Measurements from ENCODE around the gene NID1. TPM values are rescaled to one million over a fixed set of nuclear protein-coding genes. Genes with fewer than 3 reads are reported as not detected.

Gene NID1
- total and polyA plus RNA-seq, 2 donors (not counting 3 experiments of a cell fraction or from before 2014, with no cell fraction given): 87.0 to 109 TPM

DNA sequence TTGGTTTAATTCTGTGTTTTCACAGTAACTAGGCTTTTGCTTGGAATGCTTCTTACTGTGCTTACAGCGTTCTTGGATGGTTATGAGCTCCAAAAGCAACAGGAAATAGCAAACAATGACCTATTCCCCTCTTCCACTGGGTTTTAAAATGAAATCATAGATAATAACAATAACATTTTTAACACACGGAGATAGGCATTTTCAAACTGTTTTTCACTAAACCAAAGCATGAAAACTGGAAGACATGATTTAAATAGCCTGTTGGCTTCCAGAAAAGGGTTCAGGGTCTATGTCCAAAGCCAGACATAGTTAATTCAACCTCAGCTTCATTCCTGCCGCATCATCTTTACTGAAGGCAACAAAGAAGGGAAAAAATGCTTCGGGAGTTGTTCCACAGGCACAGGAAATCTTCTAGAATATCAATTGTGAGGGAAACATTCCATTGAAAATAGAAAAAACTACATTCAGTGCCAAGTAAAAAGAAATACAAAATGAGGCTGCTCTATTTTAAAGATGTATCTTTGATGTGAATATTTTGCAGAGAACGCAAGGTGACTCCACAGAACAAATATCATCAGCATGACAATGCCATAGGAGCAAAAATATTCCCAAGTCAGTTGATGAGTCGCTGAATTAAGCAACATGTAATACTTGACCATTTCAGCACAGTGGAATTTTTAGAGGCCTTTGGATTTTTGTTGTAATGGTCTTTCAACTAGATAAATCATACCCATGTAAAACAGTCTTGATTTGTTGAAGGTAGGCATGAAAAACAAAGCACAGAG is 80.7 kb downstream of the NID1 start:
- H3K4me1 ChIP-seq (ENCODE audit: control insufficient read depth, extremely low read depth, insufficient read depth, low read length): peaks cover 47% of the 10 kb centered on the region
- CTCF ChIA-PET: interaction anchor here (0.8 to 4.0 kb wide), 9 partner anchors 9 to 656 kb away, joined by 3 to 50 read pairs (median 4); partner anchors contain the start of genes ARID4B and GGPS1
- H3K9ac ChIP-seq (replicated peaks; ENCODE audit: extremely low read depth, insufficient read depth, low read length): peak overlapping the region; percentile 96
- dilution Hi-C loops (cut with MboI; ENCODE audit: extremely low pct_ligation_motif_present, low sequenced_read_pairs) (no loop called here), intact Hi-C loops (cut with micrococcal nuclease) (loop anchor here (1.0 to 10.0 kb wide), 7 partner anchors 12 to 541 kb away; partner anchors contain the start of gene LGALS8)
- peak; percentile 92 for DNase-seq (ENCODE audit: low read depth, low spot score)
- TSS peak; percentile 63 for BruUV-seq (replicated peaks)
- no peaks in the 10 kb centered on the region for H3K9me1 ChIP-seq (replicated peaks; ENCODE audit: control insufficient read depth, extremely low read depth, insufficient read depth, low read length)
- no peaks in the 10 kb centered on the region for H3K9me3 ChIP-seq (replicated peaks; ENCODE audit: control insufficient read depth, insufficient read depth, low read length)
- POLR2A ChIA-PET: interaction anchor here (1.1 to 1.6 kb wide), 2 partner anchors 12 to 17 kb away, joined by 3 to 10 read pairs; no protein-coding TSS in a partner anchor
- FAIRE-seq: peak; percentile 85
- no peaks in the 10 kb centered on the region for H3K27me3 ChIP-seq (ENCODE audit: control insufficient read depth in 2 of 2, insufficient read depth in 2 of 2, low read length in 2 of 2)
- peaks cover 0 to 10% of the 10 kb centered on the region in 2 experiments for H3K36me3 ChIP-seq (ENCODE audit: control insufficient read depth in 2 of 2, extremely low read depth in 1 of 2, insufficient read depth in 2 of 2, low read length in 2 of 2)
- TF ChIP-seq POLR2AphosphoS5 (IDR thresholded peaks at IDR 0.05; ENCODE audit: insufficient read depth, low read depth, low read length) (peak; percentile 43), JUN (IDR thresholded peaks at IDR 0.05; ENCODE audit: borderline replicate concordance, insufficient read depth, insufficient read length, low read depth) (peak; percentile 42), GATA2 (IDR thresholded peaks at IDR 0.05; ENCODE audit: insufficient read depth, insufficient read length, low read depth, low read length) (peak; percentile 50), CTCF (IDR thresholded peaks at IDR 0.05; ENCODE audit: extremely low read depth in 1 of 2, insufficient read depth in 1 of 2, low read depth in 1 of 2, low read length in 2 of 2) (no peak), FOS (IDR thresholded peaks at IDR 0.05; ENCODE audit: borderline replicate concordance, insufficient read depth, low read length) (no peak)
- peak overlapping the region; percentile 78 for H3K4me2 ChIP-seq (ENCODE audit: insufficient read depth, low read length)
- no peaks in the 10 kb centered on the region for H4K20me1 ChIP-seq (replicated peaks; ENCODE audit: control insufficient read depth, extremely low read depth, insufficient read depth, low read length)
- H3K4me3 ChIP-seq (replicated peaks in 1 of 3; ENCODE audit: insufficient read depth in 1 of 3, low read depth in 1 of 3, low read length in 3 of 3): peak overlapping the region in 1 of 3 experiments; percentile 29
- H3K79me2 ChIP-seq (ENCODE audit: control insufficient read depth, insufficient read depth, low read length): no peaks in the 10 kb centered on the region
- peak overlapping the region; percentile 96 for H3K27ac ChIP-seq (ENCODE audit: insufficient read depth, low read depth, low read length)
- peak overlapping the region; percentile 62 for H2AFZ ChIP-seq (ENCODE audit: low read depth, low read length)

All from endothelial cell of umbilical vein (primary cell).